ENCODE results near the gene FXYD6.

DNA sequence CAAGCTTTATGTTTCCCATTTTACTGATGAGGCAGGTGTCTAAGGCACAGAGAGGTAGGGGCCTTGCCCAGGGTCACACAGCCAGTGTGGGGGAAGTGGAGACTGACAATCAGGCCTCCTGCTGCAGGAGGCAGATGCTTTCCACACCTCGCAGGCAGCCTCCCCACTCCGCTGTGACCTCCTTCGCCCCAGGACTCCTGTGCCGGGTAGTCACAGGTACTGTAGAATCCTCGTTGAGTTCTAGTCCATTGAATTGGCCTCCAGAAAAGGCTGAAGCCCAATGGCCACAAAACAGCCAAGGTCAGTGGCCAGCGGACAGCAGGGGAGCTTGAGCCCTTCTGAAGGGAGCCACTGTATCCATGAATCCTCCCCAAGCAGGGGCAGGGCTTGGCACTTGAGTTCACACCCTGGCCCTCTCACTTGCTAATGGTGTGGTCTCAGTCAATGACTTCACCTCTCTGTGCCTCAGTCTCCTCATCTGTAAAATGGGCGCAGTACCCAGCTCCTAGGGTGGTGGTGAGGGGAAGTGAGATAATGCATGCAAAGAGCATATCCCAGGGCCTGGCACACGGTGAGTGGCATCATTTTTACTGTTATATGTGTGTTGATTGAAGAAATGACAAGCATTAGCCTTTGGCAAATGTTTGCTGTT is 50.8 kb downstream of the FXYD6 start:
- no peak for TF ChIP-seq POLR2A (IDR thresholded peaks at IDR 0.05; ENCODE audit: low read length)
- no peak for TF ChIP-seq GATA1 (IDR thresholded peaks at IDR 0.05; ENCODE audit: low read depth, low read length)

Measured in erythroblast (primary cell).